Astrocyte of the hippocampus (primary cell): Measurements from ENCODE around the gene LRRC28.
"Not testable (repeated sequence)": the region's sequence is repeated elsewhere in the genome, so short reads cannot be mapped to it uniquely, and the experiment has no call there.

Source experiments
- DNase-seq: peaks from one replicate; pipeline ENCODE4 v3.0.0; 2011; ENCODE audit warnings: low read depth, low spot score

The LRRC28 gene

GRCh38 chr15:99396375-99396774 is 145.1 kb downstream of the LRRC28 start:
- no peak for DNase-seq

GRCh38 chr15:99399061-99399460 is 147.8 kb downstream of the LRRC28 start:
- DNase-seq: no peak

- DNase-seq: no peak
Observed at GRCh38 chr15:99399618-99400017, 148.3 kb downstream of the LRRC28 start.

GRCh38 chr15:99401216-99401615 is 149.9 kb downstream of the LRRC28 start:
- not testable (repeated sequence) for DNase-seq

GRCh38 chr15:99402014-99402729 is 150.9 kb downstream of the LRRC28 start:
- peak; percentile 24 for DNase-seq

GRCh38 chr15:99403597-99403996 is 152.3 kb downstream of the LRRC28 start:
- DNase-seq: no peak

GRCh38 chr15:99404454-99404853 is 153.2 kb downstream of the LRRC28 start:
- DNase-seq: no peak

GRCh38 chr15:99406120-99406519 is 154.8 kb downstream of the LRRC28 start:
- no peak for DNase-seq

- DNase-seq: no peak
Observed at GRCh38 chr15:99406716-99407487, 155.6 kb downstream of the LRRC28 start.

- no peak for DNase-seq
Observed at GRCh38 chr15:99407716-99408115, 156.4 kb downstream of the LRRC28 start.

GRCh38 chr15:99408236-99409096 is 157.2 kb downstream of the LRRC28 start:
- peak; percentile 95 for DNase-seq

GRCh38 chr15:99409097-99409473 is 157.8 kb downstream of the LRRC28 start:
- DNase-seq: peak; percentile 46

GRCh38 chr15:99409560-99409959 is 158.3 kb downstream of the LRRC28 start:
- DNase-seq: no peak

GRCh38 chr15:99410477-99410876 is 159.2 kb downstream of the LRRC28 start:
- no peak for DNase-seq

- no peak for DNase-seq
Observed at GRCh38 chr15:99411234-99411633, 160.0 kb downstream of the LRRC28 start.

GRCh38 chr15:99412082-99412481 is 160.8 kb downstream of the LRRC28 start:
- DNase-seq: no peak

- DNase-seq: no peak
Observed at GRCh38 chr15:99412626-99413025, 161.3 kb downstream of the LRRC28 start.

- DNase-seq: no peak
Observed at GRCh38 chr15:99413955-99414754, 162.9 kb downstream of the LRRC28 start.

GRCh38 chr15:99414755-99415731 is 163.8 kb downstream of the LRRC28 start:
- DNase-seq: no peak
